ENCODE results near the gene LAYN.
A peak's percentile ranks its signal among the peaks of the same experiment; 100 is the strongest.

DNA sequence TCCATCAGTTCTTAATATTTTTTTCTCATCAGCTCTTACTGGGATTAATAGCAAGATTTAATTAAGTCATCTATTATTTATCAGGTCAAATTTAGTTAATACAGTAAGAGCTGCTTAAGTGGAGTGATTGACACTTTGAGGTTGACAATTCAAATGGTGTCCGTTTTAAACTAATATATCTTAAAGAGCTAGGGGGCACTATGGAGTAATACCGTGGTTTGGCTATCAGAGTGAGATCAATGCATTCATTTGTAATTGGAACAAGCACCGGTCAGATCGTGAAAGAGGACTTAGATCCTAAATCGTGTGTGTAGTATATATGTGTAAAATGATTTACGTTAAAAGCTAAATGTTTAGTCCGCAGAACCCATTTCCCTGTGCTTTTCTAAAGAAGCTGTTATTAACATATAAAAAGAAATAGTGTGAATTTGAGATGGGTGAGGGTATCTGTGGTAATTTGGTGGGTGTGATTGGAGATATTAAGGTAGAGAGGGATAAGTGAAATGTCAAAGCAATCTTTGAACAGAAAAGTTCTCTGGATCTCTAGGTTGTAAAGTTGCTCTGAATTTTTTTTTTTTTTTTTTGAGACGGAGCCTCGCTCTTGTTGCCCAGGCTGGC is 64.0 kb downstream of the LAYN start:
- no peak for TF ChIP-seq EP300 (IDR thresholded peaks at IDR 0.05)
- TF ChIP-seq, protein P1, sequence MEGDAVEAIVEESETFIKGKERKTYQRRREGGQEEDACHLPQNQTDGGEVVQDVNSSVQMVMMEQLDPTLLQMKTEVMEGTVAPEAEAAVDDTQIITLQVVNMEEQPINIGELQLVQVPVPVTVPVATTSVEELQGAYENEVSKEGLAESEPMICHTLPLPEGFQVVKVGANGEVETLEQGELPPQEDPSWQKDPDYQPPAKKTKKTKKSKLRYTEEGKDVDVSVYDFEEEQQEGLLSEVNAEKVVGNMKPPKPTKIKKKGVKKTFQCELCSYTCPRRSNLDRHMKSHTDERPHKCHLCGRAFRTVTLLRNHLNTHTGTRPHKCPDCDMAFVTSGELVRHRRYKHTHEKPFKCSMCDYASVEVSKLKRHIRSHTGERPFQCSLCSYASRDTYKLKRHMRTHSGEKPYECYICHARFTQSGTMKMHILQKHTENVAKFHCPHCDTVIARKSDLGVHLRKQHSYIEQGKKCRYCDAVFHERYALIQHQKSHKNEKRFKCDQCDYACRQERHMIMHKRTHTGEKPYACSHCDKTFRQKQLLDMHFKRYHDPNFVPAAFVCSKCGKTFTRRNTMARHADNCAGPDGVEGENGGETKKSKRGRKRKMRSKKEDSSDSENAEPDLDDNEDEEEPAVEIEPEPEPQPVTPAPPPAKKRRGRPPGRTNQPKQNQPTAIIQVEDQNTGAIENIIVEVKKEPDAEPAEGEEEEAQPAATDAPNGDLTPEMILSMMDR (IDR thresholded peaks at IDR 0.05) = peak; percentile 48 to 65 (median 58)
- no peak for TF ChIP-seq POLR2A (IDR thresholded peaks at IDR 0.05)

All from gastroesophageal sphincter (tissue), 3 donors.